GM12878 (cell line): Measurements from ENCODE around the gene PLEKHG4B. TPM values are rescaled to one million over a fixed set of nuclear protein-coding genes. Genes with fewer than 3 reads are reported as not detected.

Experiments
- ATAC-seq: fragments of 200-7000 bp; cut with Tn5 transposase; 3 replicates; pipeline ENCODE4 v1.9.1; 2020; ENCODE audit warnings: mild to moderate bottlenecking, moderate library complexity
- BruUV-seq: library from RNA; stranded (reverse); fragments of 400-500 nt; replicated peaks from 2 replicates; lab custom pipeline; 2021; lab: Mats Ljungman, UMichigan
- CTCF ChIA-PET: fragments of 300-600 bp; sonication (Branson Sonifier 250); formaldehyde crosslinking; extraction: SDS; loops from one replicate; lab custom pipeline; 2021; ENCODE audit warnings: inconsistent platforms; lab: Yijun Ruan, JAX
- POLR2A ChIA-PET: fragments of 350-600 bp; formaldehyde crosslinking; extraction: SDS; loops from one replicate; lab custom pipeline; 2021; ENCODE audit warnings: inconsistent platforms; lab: Charles Lee
- RAD21 ChIA-PET: fragments of 300-600 bp; sonication (Branson Sonifier 250); formaldehyde crosslinking; loops from one replicate; lab custom pipeline; 2023; ENCODE audit warnings: antibody characterized with exemption; ENCODE audit not compliant: unreplicated experiment; lab: Charles Lee
- SMC1A ChIA-PET: fragments of 300-600 bp; sonication (Branson Sonifier 250); formaldehyde crosslinking; loops from one replicate; lab custom pipeline; 2023; ENCODE audit not compliant: unreplicated experiment, uncharacterized antibody; lab: Charles Lee
- DNase-seq: peaks from one replicate; pipeline ENCODE4 v3.0.0-alpha.2; 2011; ENCODE audit warnings: low read depth, low spot score
- FAIRE-seq: peaks from 3 replicates; lab custom pipeline; 2011; peaks lifted over from hg19 to GRCh38; lab: Jason Lieb, UNC
- H2AFZ ChIP-seq: 2 replicates; pipeline ENCODE4 v1.6.0; 2011; ENCODE audit warnings: low read depth, low read length, control low read depth; ENCODE audit not compliant: control insufficient read depth
- H3K27ac ChIP-seq: 2 replicates; pipeline ENCODE4 v1.5.1; 2011; ENCODE audit warnings: control low read depth; ENCODE audit not compliant: control insufficient read depth, insufficient read depth
- H3K27me3 ChIP-seq, 2 experiments: replicated peaks in 1 of 2; 2 replicates each; pipeline versions ENCODE4 v1.6.0 to v1.6.1; 2011; ENCODE audit warnings: low read length in 1 of 2; ENCODE audit not compliant: control insufficient read depth in 2 of 2, insufficient read depth in 2 of 2
- H3K36me3 ChIP-seq, 2 experiments: 2 replicates each; pipeline ENCODE4 v1.5.1; 2011; ENCODE audit warnings: low read length in 1 of 2; ENCODE audit not compliant: control insufficient read depth in 2 of 2, insufficient read depth in 2 of 2
- H3K4me1 ChIP-seq: 2 replicates; pipeline ENCODE4 v1.6.1; 2011; ENCODE audit warnings: mild to moderate bottlenecking, low read length, moderate library complexity, mixed read lengths; ENCODE audit not compliant: control insufficient read depth, insufficient read depth
- H3K4me2 ChIP-seq: 2 replicates; pipeline ENCODE4 v1.6.0; 2011; ENCODE audit warnings: control low read depth; ENCODE audit not compliant: control insufficient read depth, insufficient read depth
- H3K4me3 ChIP-seq: fragments of 200-600 bp; sonication (generic); 2 replicates; pipeline ENCODE4 v1.5.1; 2016
- H3K79me2 ChIP-seq: 2 replicates; pipeline ENCODE4 v1.6.0; 2011; ENCODE audit warnings: low read length; ENCODE audit not compliant: control insufficient read depth, insufficient read depth
- H3K9ac ChIP-seq: 2 replicates; pipeline ENCODE4 v1.8.0; 2011; ENCODE audit warnings: low read length, control low read depth, mixed read lengths; ENCODE audit not compliant: control insufficient read depth, insufficient read depth
- H3K9me3 ChIP-seq: replicated peaks from 3 replicates; pipeline ENCODE4 v1.5.1; 2011; ENCODE audit warnings: mild to moderate bottlenecking, low read length; ENCODE audit not compliant: control insufficient read depth, insufficient read depth
- H4K20me1 ChIP-seq: 2 replicates; pipeline ENCODE4 v1.6.0; 2011; ENCODE audit not compliant: control insufficient read depth, insufficient read depth
- CHD1 ChIP-seq: IDR thresholded peaks from 2 replicates; pipeline ENCODE4 v1.6.1; 2012; ENCODE audit warnings: low read depth, low read length, improper control_type of control experiment
- CREM ChIP-seq: IDR thresholded peaks from 2 replicates; pipeline ENCODE4 v1.6.1; 2014; ENCODE audit warnings: antibody characterized with exemption, low read depth
- HCFC1 ChIP-seq: fragments of 150-350 bp; IDR thresholded peaks from 2 replicates; pipeline ENCODE4 v1.6.1; 2014; ENCODE audit warnings: low read length
- IKZF1 ChIP-seq: fragments of 450-650 bp; conservative IDR thresholded peaks from 2 replicates; pipeline ENCODE4 v1.6.1; 2017; ENCODE audit warnings: antibody characterized with exemption, mild to moderate bottlenecking
- MEF2A ChIP-seq: IDR thresholded peaks from 2 replicates; pipeline ENCODE4 v1.6.1; 2011; ENCODE audit warnings: low read depth, mild to moderate bottlenecking, low read length, moderate library complexity; ENCODE audit not compliant: insufficient read depth
- MTA2 ChIP-seq: fragments of 450-650 bp; IDR thresholded peaks from 2 replicates; pipeline ENCODE4 v1.6.1; 2016; ENCODE audit warnings: low read depth, mild to moderate bottlenecking, moderate library complexity
- NR2C1 ChIP-seq: fragments of 450-650 bp; IDR thresholded peaks from 2 replicates; pipeline ENCODE4 v1.6.1; 2017; ENCODE audit warnings: antibody characterized with exemption, mild to moderate bottlenecking, moderate library complexity
- PAX8 ChIP-seq: fragments of 450-650 bp; IDR thresholded peaks from 2 replicates; pipeline ENCODE4 v1.6.1; 2017; ENCODE audit warnings: mild to moderate bottlenecking, moderate library complexity
- POU2F2 ChIP-seq: IDR thresholded peaks from 3 replicates; pipeline ENCODE4 v1.6.1; 2011; ENCODE audit warnings: low read depth, mild to moderate bottlenecking, low read length, borderline replicate concordance
- SMARCA5 ChIP-seq: fragments of 450-650 bp; IDR thresholded peaks from 2 replicates; pipeline ENCODE4 v1.6.1; 2017; ENCODE audit warnings: mild to moderate bottlenecking
- SUZ12 ChIP-seq: fragments of 200-600 bp; sonication (generic); IDR thresholded peaks from one replicate; pipeline ENCODE4 v1.6.1; 2018; ENCODE audit warnings: antibody characterized with exemption, mild to moderate bottlenecking; ENCODE audit not compliant: unreplicated experiment
- TBL1XR1 ChIP-seq: IDR thresholded peaks from 2 replicates; pipeline ENCODE4 v1.6.1; 2012; ENCODE audit warnings: low read depth, low read length, improper control_type of control experiment
- ZNF384 ChIP-seq: IDR thresholded peaks from 2 replicates; pipeline ENCODE4 v1.6.1; 2012; ENCODE audit warnings: low read depth, mild to moderate bottlenecking, low read length, improper control_type of control experiment, borderline replicate concordance
- ZZZ3 ChIP-seq: IDR thresholded peaks from 2 replicates; pipeline ENCODE4 v1.6.1; 2011; ENCODE audit warnings: low read depth; ENCODE audit not compliant: control insufficient read depth, insufficient read length
- WGBS: methylation state at CpG from one replicate; pipeline ENCODE4 v1.1.6; 2016; ENCODE audit warnings: low lambda C conversion rate; ENCODE audit not compliant: insufficient replicate concordance, insufficient coverage; ENCODE audit errors: missing lambda C conversion rate; 5-methylcytosine and 5-hydroxymethylcytosine counted together
- in situ Hi-C: fragments of 300-500 bp; cut with MboI; formaldehyde crosslinking; loops from 9 replicates; pipeline ENCODE4 v1.14.3; 2018; ENCODE audit warnings: mixed read lengths
- intact Hi-C: fragments of 100-400 bp; cut with micrococcal nuclease; formaldehyde crosslinking; loops from one replicate; pipeline ENCODE4 v1.14.2; 2022; ENCODE audit not compliant: unreplicated experiment
- polyA plus RNA-seq, 11 experiments: library from polyadenylated mRNA; depleted of rRNA in 4 of 11; unstranded in 6 of 11; stranded (reverse) in 5 of 11; fragments of >200 nt; fragmentation: Nextera tagmentation in 4 of 11; fragmentation: Illumina TruSeq in 1 of 11; extraction: Ambion mirVana in 4 of 11; extraction: Trizol in 1 of 11; gene quantifications; 1 replicate in 1 of 11; 2 replicates in 10 of 11; pipeline versions ENCODE4 v1.2.1 to v1.2.3, GENCODE V29; 2011 to 2016; ENCODE audit warnings: inconsistent platforms in 2 of 11, missing spikeins in 2 of 11, low read depth in 1 of 11
- total RNA-seq, 4 experiments: library from RNA; depleted of rRNA in 3 of 4; stranded (reverse); fragments of >200 nt in 3 of 4; fragmentation: Illumina TruSeq in 1 of 4; extraction: Trizol in 1 of 4; gene quantifications; 2 replicates each; pipeline versions ENCODE4 v1.2.1 to v1.2.3, GENCODE V29; 2013 to 2021
- TF ChIP-seq, protein P1 (sequence below): fragments of 450-650 bp; IDR thresholded peaks from 2 replicates; pipeline ENCODE4 v1.6.1; 2017; ENCODE audit warnings: mild to moderate bottlenecking
- TF ChIP-seq, protein P2 (sequence below): IDR thresholded peaks from 2 replicates; pipeline ENCODE4 v1.6.1; 2012; ENCODE audit warnings: mild to moderate bottlenecking, low read depth, low read length
- TF ChIP-seq, protein P3 (sequence below): IDR thresholded peaks from 2 replicates; pipeline ENCODE4 v1.6.1; 2011; ENCODE audit warnings: low read depth, mild to moderate bottlenecking, low read length, moderate library complexity, borderline replicate concordance; ENCODE audit errors: extremely low read depth
- TF ChIP-seq, protein P4 (sequence below): fragments of 450-650 bp; IDR thresholded peaks from 2 replicates; pipeline ENCODE4 v1.6.1; 2018; ENCODE audit warnings: borderline replicate concordance, mild to moderate bottlenecking; ENCODE audit not compliant: partially characterized antibody

PLEKHG4B gene
- total and polyA plus RNA-seq, 10 of the 15 experiments (the other 5 are each of a cell fraction or from before 2014, with no cell fraction given): under 0.01 to 0.05 (median 0.01) TPM; not detected in 6

DNA sequence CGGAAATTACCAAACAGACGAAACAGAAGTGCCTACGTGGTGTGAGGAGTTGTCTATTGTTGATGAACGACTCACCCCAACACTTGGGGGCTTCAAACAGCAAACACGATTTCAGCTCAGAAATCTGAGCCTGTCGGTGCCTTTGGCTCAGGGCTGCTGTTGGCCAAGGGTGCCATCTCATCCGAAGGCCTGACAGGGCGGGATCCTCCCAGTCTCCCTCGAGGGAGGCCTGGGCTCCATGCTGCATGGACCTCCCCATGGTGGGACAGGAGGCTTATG lies 100.7 kb downstream of the PLEKHG4B start:
- Histone ChIP-seq H3K4me2 (no peak overlapping the region), H4K20me1 (no peaks in the 10 kb centered on the region; the same call in 1 of the 2 replicates), H3K9me3 (no peaks in the 10 kb centered on the region), H3K4me1 (peaks cover 32% of the 10 kb centered on the region), H3K27me3 (no peaks in the 10 kb centered on the region; a peak in 1 of 4 replicates), H3K79me2 (no peaks in the 10 kb centered on the region), H3K36me3 (no peaks in the 10 kb centered on the region), H3K9ac (no peak overlapping the region), H3K4me3 (no peak overlapping the region), H3K27ac (no peak overlapping the region), H2AFZ (no peak overlapping the region)
- POLR2A ChIA-PET: no interaction called here
- RAD21 ChIA-PET: no interaction called here
- no TSS peak for BruUV-seq
- intact Hi-C loops (no loop called here), in situ Hi-C loops (no loop called here)
- CTCF ChIA-PET: no interaction called here
- no peak for FAIRE-seq
- no peak for DNase-seq
- no peak for ATAC-seq
- 68% methylated on average over 9 of the region's 9 CpGs for WGBS
- SMC1A ChIA-PET: no interaction called here
- TF ChIP-seq, protein P1, sequence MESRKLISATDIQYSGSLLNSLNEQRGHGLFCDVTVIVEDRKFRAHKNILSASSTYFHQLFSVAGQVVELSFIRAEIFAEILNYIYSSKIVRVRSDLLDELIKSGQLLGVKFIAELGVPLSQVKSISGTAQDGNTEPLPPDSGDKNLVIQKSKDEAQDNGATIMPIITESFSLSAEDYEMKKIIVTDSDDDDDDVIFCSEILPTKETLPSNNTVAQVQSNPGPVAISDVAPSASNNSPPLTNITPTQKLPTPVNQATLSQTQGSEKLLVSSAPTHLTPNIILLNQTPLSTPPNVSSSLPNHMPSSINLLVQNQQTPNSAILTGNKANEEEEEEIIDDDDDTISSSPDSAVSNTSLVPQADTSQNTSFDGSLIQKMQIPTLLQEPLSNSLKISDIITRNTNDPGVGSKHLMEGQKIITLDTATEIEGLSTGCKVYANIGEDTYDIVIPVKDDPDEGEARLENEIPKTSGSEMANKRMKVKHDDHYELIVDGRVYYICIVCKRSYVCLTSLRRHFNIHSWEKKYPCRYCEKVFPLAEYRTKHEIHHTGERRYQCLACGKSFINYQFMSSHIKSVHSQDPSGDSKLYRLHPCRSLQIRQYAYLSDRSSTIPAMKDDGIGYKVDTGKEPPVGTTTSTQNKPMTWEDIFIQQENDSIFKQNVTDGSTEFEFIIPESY: no peak
- no peak for TF ChIP-seq CREM
- no peak for TF ChIP-seq NR2C1
- TF ChIP-seq POU2F2: no peak
- no peak for TF ChIP-seq MEF2A
- no peak for TF ChIP-seq SMARCA5
- no peak for TF ChIP-seq HCFC1
- TF ChIP-seq, protein P2, sequence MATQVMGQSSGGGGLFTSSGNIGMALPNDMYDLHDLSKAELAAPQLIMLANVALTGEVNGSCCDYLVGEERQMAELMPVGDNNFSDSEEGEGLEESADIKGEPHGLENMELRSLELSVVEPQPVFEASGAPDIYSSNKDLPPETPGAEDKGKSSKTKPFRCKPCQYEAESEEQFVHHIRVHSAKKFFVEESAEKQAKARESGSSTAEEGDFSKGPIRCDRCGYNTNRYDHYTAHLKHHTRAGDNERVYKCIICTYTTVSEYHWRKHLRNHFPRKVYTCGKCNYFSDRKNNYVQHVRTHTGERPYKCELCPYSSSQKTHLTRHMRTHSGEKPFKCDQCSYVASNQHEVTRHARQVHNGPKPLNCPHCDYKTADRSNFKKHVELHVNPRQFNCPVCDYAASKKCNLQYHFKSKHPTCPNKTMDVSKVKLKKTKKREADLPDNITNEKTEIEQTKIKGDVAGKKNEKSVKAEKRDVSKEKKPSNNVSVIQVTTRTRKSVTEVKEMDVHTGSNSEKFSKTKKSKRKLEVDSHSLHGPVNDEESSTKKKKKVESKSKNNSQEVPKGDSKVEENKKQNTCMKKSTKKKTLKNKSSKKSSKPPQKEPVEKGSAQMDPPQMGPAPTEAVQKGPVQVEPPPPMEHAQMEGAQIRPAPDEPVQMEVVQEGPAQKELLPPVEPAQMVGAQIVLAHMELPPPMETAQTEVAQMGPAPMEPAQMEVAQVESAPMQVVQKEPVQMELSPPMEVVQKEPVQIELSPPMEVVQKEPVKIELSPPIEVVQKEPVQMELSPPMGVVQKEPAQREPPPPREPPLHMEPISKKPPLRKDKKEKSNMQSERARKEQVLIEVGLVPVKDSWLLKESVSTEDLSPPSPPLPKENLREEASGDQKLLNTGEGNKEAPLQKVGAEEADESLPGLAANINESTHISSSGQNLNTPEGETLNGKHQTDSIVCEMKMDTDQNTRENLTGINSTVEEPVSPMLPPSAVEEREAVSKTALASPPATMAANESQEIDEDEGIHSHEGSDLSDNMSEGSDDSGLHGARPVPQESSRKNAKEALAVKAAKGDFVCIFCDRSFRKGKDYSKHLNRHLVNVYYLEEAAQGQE: no peak
- TF ChIP-seq, protein P3, sequence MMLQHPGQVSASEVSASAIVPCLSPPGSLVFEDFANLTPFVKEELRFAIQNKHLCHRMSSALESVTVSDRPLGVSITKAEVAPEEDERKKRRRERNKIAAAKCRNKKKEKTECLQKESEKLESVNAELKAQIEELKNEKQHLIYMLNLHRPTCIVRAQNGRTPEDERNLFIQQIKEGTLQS: no peak
- TF ChIP-seq ZNF384: no peak
- TF ChIP-seq, protein P4, sequence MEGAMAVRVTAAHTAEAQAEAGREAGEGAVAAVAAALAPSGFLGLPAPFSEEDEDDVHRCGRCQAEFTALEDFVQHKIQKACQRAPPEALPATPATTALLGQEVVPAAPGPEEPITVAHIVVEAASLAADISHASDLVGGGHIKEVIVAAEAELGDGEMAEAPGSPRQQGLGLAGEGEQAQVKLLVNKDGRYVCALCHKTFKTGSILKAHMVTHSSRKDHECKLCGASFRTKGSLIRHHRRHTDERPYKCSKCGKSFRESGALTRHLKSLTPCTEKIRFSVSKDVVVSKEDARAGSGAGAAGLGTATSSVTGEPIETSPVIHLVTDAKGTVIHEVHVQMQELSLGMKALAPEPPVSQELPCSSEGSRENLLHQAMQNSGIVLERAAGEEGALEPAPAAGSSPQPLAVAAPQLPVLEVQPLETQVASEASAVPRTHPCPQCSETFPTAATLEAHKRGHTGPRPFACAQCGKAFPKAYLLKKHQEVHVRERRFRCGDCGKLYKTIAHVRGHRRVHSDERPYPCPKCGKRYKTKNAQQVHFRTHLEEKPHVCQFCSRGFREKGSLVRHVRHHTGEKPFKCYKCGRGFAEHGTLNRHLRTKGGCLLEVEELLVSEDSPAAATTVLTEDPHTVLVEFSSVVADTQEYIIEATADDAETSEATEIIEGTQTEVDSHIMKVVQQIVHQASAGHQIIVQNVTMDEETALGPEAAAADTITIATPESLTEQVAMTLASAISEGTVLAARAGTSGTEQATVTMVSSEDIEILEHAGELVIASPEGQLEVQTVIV: no peak
- TF ChIP-seq IKZF1: no peak
- TF ChIP-seq ZZZ3: no peak
- TF ChIP-seq MTA2: no peak
- TF ChIP-seq PAX8: no peak
- no peak for TF ChIP-seq CHD1
- no peak for TF ChIP-seq SUZ12
- no peak for TF ChIP-seq TBL1XR1
